ENCODE measurements around the gene SPATA2L. TPM values are rescaled to one million over a fixed set of nuclear protein-coding genes. Genes with fewer than 3 reads are reported as not detected.
A peak's percentile ranks its signal among the peaks of the same experiment; 100 is the strongest.

The SPATA2L gene
- total and polyA plus RNA-seq, 2 of the 13 experiments (the other 11 are each of a cell fraction or from before 2014, with no cell fraction given): 9.1 to 20.7 TPM

DNA sequence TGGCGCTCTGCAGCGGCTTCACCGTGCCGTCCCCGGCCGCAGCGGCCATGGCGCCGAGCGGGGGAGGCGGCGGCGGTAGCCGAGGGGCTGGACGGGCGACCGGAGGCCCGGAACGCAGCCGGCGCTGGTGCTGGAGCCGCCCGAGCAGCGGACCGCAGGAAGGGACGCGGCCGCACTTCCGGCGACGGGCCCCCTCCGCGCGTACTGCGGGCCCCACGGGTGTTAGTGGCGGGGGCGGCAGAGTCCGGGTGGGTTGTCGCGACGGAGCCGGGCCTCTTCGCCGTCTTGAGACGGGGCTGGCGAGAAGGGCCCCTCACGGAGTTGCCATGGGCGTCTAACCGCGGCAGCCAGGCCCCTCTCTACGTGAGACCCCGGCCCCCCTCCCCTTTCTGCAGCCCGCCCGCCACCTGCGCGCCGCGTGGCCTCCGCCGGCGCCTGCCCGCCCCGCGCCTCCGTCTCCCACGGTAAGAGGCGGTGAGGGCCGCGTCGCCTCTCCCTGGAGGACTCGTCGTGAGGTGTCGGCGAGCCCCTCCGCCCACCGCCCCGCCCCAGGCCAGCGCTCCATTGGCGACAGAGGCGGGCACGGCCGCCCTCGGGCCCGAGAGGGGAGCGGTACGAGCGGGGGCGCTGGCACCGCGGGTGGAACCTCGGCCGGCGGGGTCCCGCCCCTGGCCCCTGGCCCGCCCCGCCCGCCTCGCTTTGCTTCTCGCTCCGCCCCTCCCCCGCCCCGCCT lies 19.5 kb upstream of the SPATA2L start, which contains the start of the genes VPS9D1 and ZNF276 (continued):
- TF ChIP-seq JARID2 (CRISPR knock-in tag; IDR thresholded peaks at IDR 0.05; ENCODE audit: insufficient replicate concordance) (peak; percentile 64), ZNF292 (CRISPR knock-in tag; IDR thresholded peaks at IDR 0.05; ENCODE audit: borderline replicate concordance, low read depth) (no peak), ZNF44 (CRISPR knock-in tag; IDR thresholded peaks at IDR 0.05) (no peak), TARDBP (CRISPR knock-in tag; IDR thresholded peaks at IDR 0.05) (peak; percentile 89), ZNF350 (CRISPR knock-in tag; IDR thresholded peaks at IDR 0.05; ENCODE audit: borderline replicate concordance, low read depth) (no peak), RARG (CRISPR knock-in tag; IDR thresholded peaks at IDR 0.05; ENCODE audit: low read depth) (peak; percentile 91; the same call in 1 of the 2 replicates), EED (CRISPR knock-in tag; IDR thresholded peaks at IDR 0.05) (peak; percentile 28; the same call in 1 of the 2 replicates), GATA4 (IDR thresholded peaks at IDR 0.05; ENCODE audit: borderline replicate concordance, low read depth) (no peak), ATM (IDR thresholded peaks at IDR 0.05; ENCODE audit: borderline replicate concordance) (no peak), ZNF367 (CRISPR knock-in tag; IDR thresholded peaks at IDR 0.05; ENCODE audit: borderline replicate concordance) (no peak), ZNF331 (CRISPR knock-in tag; IDR thresholded peaks at IDR 0.05) (peak; percentile 74), SRSF4 (IDR thresholded peaks at IDR 0.05; ENCODE audit: low read depth, low read length, poor library complexity, severe bottlenecking) (no peak), ZNF264 (CRISPR knock-in tag; IDR thresholded peaks at IDR 0.05) (peak; percentile 23; the same call in 1 of the 2 replicates), ZNF775 (CRISPR knock-in tag; IDR thresholded peaks at IDR 0.05; ENCODE audit: borderline replicate concordance) (peak; percentile 71; the same call in 1 of the 2 replicates), DR1 (CRISPR knock-in tag; IDR thresholded peaks at IDR 0.05) (peak; percentile 42; the same call in 1 of the 2 replicates), ZNF121 (CRISPR knock-in tag; IDR thresholded peaks at IDR 0.05) (peak; percentile 76), IKZF1 (IDR thresholded peaks at IDR 0.05) (no peak), KLF12 (CRISPR knock-in tag; IDR thresholded peaks at IDR 0.05; ENCODE audit: borderline replicate concordance) (peak; percentile 98), HDAC2 (CRISPR knock-in tag; IDR thresholded peaks at IDR 0.05) (peak; percentile 72)
- TF ChIP-seq, protein P1, sequence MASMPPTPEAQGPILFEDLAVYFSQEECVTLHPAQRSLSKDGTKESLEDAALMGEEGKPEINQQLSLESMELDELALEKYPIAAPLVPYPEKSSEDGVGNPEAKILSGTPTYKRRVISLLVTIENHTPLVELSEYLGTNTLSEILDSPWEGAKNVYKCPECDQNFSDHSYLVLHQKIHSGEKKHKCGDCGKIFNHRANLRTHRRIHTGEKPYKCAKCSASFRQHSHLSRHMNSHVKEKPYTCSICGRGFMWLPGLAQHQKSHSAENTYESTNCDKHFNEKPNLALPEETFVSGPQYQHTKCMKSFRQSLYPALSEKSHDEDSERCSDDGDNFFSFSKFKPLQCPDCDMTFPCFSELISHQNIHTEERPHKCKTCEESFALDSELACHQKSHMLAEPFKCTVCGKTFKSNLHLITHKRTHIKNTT (CRISPR knock-in tag; IDR thresholded peaks at IDR 0.05): no peak
- TF ChIP-seq, protein P2, sequence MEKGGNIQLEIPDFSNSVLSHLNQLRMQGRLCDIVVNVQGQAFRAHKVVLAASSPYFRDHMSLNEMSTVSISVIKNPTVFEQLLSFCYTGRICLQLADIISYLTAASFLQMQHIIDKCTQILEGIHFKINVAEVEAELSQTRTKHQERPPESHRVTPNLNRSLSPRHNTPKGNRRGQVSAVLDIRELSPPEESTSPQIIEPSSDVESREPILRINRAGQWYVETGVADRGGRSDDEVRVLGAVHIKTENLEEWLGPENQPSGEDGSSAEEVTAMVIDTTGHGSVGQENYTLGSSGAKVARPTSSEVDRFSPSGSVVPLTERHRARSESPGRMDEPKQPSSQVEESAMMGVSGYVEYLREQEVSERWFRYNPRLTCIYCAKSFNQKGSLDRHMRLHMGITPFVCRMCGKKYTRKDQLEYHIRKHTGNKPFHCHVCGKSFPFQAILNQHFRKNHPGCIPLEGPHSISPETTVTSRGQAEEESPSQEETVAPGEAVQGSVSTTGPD (CRISPR knock-in tag; IDR thresholded peaks at IDR 0.05): no peak
- TF ChIP-seq, protein P3, sequence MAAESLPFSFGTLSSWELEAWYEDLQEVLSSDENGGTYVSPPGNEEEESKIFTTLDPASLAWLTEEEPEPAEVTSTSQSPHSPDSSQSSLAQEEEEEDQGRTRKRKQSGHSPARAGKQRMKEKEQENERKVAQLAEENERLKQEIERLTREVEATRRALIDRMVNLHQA (CRISPR knock-in tag; IDR thresholded peaks at IDR 0.05): no peak; the same call in 1 of the 2 replicates
